ENCODE results near the gene CENATAC. TPM values are rescaled to one million over a fixed set of nuclear protein-coding genes. Genes with fewer than 3 reads are reported as not detected.

CENATAC gene
- total RNA-seq, 1 experiment from 2014 or later = 6.6 TPM

Other genes starting within 250 kb of the CENATAC start
- gene DDX6, start 207.0 kb upstream of the CENATAC start, total RNA-seq (2014; rRNA removed; shearing (Covaris generic); ENCODE audit: low replicate concordance) = 26.7 and 37.1 TPM in 2 replicates
- not detected in 2 replicates for gene CXCR5, start 114.2 kb upstream of the CENATAC start, total RNA-seq (2014; rRNA removed; shearing (Covaris generic); ENCODE audit: low replicate concordance)
- gene BCL9L, start 72.2 kb upstream of the CENATAC start, total RNA-seq (2014; rRNA removed; shearing (Covaris generic); ENCODE audit: low replicate concordance) = 3.4 and 3.9 TPM in 2 replicates
- not detected in 2 replicates for gene UPK2, start 41.8 kb upstream of the CENATAC start, total RNA-seq (2014; rRNA removed; shearing (Covaris generic); ENCODE audit: low replicate concordance)
- gene FOXR1, start 26.4 kb upstream of the CENATAC start, total RNA-seq (2014; rRNA removed; shearing (Covaris generic); ENCODE audit: low replicate concordance) = not detected in 2 replicates
- 1,530 and 1,545 TPM in 2 replicates for gene RPS25, start 20.2 kb downstream of the CENATAC start, total RNA-seq (2014; rRNA removed; shearing (Covaris generic); ENCODE audit: low replicate concordance)
- gene TRAPPC4, start 20.6 kb downstream of the CENATAC start, total RNA-seq (2014; rRNA removed; shearing (Covaris generic); ENCODE audit: low replicate concordance) = 77.2 and 80.8 TPM in 2 replicates
- gene SLC37A4, start 32.7 kb downstream of the CENATAC start, total RNA-seq (2014; rRNA removed; shearing (Covaris generic); ENCODE audit: low replicate concordance) = 18.5 and 28.3 TPM in 2 replicates
- gene HYOU1, start 59.1 kb downstream of the CENATAC start, total RNA-seq (2014; rRNA removed; shearing (Covaris generic); ENCODE audit: low replicate concordance) = 74.1 and 92.8 TPM in 2 replicates
- 11.1 and 11.6 TPM in 2 replicates for gene VPS11, start 69.7 kb downstream of the CENATAC start, total RNA-seq (2014; rRNA removed; shearing (Covaris generic); ENCODE audit: low replicate concordance)
- gene HMBS, start 86.7 kb downstream of the CENATAC start, total RNA-seq (2014; rRNA removed; shearing (Covaris generic); ENCODE audit: low replicate concordance) = 56.3 and 66.6 TPM in 2 replicates
- 13.1 and 24.2 TPM in 2 replicates for gene DPAGT1, start 103.7 kb downstream of the CENATAC start, total RNA-seq (2014; rRNA removed; shearing (Covaris generic); ENCODE audit: low replicate concordance)
- gene C2CD2L, start 109.2 kb downstream of the CENATAC start, total RNA-seq (2014; rRNA removed; shearing (Covaris generic); ENCODE audit: low replicate concordance) = 2.5 and 3.2 TPM in 2 replicates
- gene HINFP, start 123.4 kb downstream of the CENATAC start, total RNA-seq (2014; rRNA removed; shearing (Covaris generic); ENCODE audit: low replicate concordance) = 7.7 and 11.0 TPM in 2 replicates
- gene ABCG4, start 150.9 kb downstream of the CENATAC start, total RNA-seq (2014; rRNA removed; shearing (Covaris generic); ENCODE audit: low replicate concordance) = not detected in 2 replicates
- gene NLRX1, start 170.6 kb downstream of the CENATAC start, total RNA-seq (2014; rRNA removed; shearing (Covaris generic); ENCODE audit: low replicate concordance) = 35.8 and 43.3 TPM in 2 replicates
- 0.61 and 0.95 TPM in 2 replicates for gene NHERF4, start 187.3 kb downstream of the CENATAC start, total RNA-seq (2014; rRNA removed; shearing (Covaris generic); ENCODE audit: low replicate concordance)
- 3.7 and 6.4 TPM in 2 replicates for gene CBL, start 208.2 kb downstream of the CENATAC start, total RNA-seq (2014; rRNA removed; shearing (Covaris generic); ENCODE audit: low replicate concordance)